Measurements from ENCODE around the gene AAMP.

Gene AAMP

DNA sequence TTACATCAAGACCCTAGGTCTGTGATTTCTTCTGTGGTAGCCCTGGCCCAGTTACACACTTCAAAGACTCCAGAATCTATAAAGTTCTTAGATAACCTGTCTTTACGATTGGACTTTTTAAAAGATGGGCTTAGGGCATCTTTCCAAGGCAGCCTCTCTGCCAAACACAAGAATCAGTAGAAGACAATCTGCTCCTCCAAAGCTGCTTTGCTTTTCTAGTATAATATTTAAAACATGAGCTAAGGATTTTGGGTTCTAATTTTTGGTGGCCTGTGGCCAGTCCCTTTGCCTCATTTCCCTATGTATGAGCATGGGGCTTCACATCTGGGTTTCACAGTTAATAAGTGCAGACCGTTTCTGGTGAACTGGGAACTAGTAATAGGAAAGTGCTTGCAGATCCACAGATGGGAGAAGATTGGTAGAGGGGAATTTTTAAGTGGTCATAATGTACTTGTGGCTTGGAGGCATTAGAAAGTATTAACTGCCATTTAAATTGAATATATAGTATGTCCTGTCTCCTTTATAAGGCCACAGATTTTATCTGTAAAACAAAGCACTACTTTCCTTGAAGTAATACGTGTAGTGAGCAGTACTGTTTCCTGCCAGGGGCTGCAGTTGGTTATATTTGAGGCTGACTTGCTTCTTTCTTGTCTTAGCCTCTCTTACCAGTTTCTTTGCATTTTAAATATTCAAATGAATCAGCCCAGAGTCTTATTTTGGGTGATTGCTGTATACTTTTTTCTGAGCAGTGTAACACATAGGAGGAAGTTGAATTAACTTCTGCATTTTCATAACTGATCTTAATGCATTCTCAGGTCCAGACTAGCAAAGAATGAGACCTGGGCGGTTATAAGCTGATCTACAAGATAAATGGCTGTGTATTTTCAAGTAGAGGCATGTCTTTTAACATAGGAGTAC lies 51.4 kb downstream of the AAMP start:
- DNase-seq: no peak

- peak; percentile 70 to 77 for DNase-seq
These were observed 52.3 kb downstream of the AAMP start for GRCh38 chr2:218217360-218218267.

DNA sequence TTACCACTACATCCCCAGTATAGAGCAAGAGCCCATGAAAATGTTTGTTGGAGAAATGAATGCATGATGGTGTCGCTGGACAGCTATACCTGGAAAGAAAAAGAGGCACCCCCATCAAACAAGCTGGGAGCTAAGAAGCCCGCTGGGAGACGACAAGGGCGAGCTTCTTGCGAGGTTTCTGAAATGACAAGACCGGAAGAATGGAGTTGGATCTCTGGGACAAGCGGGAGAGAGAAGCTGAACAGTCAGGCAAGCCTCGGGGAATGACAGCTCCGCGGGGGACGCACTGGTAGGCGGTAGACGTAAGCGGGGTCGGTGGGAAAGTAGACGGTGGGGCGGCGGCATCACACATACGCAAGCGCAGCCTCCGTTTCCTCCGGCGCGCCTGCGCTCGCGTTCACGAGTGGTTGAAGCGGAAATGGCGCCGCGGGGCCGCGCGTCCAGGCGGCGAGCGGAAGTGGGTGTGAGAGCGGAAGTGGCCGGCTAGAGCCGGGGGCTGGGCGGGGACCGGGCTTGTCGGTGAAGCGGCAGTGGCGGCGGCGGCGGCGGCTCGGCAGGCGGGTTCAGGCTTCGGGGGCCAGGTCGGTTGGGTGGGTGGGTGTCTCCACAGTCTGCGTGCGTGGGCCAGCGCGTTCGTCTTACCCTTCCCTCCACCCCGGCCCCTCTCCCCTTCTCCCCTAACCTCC lies 53.1 kb downstream of the AAMP start, which contains the start of gene ARPC2:
ARPC2 (plus strand) TSS at position 516 of the 686 bp plus-strand sequence. CDS start 282 bp downstream, outside the sequence.
- peak; percentile 89 to 90 for DNase-seq

DNA sequence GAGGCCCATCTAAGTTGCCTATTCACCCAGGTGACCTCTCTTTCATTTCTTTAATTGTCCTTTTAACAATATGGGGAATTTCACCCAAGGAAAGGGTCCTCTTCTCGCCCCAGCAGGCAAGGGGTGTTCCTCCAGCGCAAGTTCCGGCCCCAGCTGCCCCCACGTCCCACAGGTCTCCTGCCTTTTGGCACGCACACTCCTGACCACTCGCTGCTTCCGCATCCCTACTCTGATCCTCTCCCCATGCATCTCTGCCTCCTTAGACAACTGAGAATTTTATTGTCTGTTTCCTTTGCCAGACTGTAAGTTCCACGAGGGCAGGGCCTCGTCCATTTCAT lies 53.6 kb downstream of the AAMP start:
- DNase-seq: no peak

Measured in activated CD4-positive, alpha-beta T cell treated with anti-CD3 and anti-CD28 coated beads, Interleukin-2, amount 50 U/mL, for 4 hours (primary cell).